Liver (tissue), 3 donors: ENCODE data around the gene SHC4.

Source experiments
- CTCF ChIP-seq: fragments of 150-350 bp; IDR thresholded peaks from 2 replicates; pipeline ENCODE4 v1.5.1; 2017; ENCODE audit warnings: improper control_type of control experiment, low read depth, low read length; ENCODE audit not compliant: missing input control
- HNF4G ChIP-seq: IDR thresholded peaks from 2 replicates; pipeline ENCODE4 v1.6.1; 2016; ENCODE audit warnings: antibody characterized with exemption
- RXRA ChIP-seq, 2 donors: IDR thresholded peaks; 2 replicates each; pipeline ENCODE4 v1.6.1; 2017 to 2018; ENCODE audit warnings: antibody characterized with exemption in 2 of 2, mild to moderate bottlenecking in 1 of 2
- ZBTB33 ChIP-seq: IDR thresholded peaks from 2 replicates; pipeline ENCODE4 v1.6.1; 2016; ENCODE audit warnings: antibody characterized with exemption
- donor health status: healthy.
- donor health status: healthy.

GRCh38 chr15:48798319-48798718 is 165.4 kb downstream of the SHC4 start:
- TF ChIP-seq CTCF (no peak), HNF4G (no peak), RXRA (IDR thresholded peaks at IDR 0.05) (no peak), ZBTB33 (no peak)
